ENCODE measurements around the gene POP7.

DNA sequence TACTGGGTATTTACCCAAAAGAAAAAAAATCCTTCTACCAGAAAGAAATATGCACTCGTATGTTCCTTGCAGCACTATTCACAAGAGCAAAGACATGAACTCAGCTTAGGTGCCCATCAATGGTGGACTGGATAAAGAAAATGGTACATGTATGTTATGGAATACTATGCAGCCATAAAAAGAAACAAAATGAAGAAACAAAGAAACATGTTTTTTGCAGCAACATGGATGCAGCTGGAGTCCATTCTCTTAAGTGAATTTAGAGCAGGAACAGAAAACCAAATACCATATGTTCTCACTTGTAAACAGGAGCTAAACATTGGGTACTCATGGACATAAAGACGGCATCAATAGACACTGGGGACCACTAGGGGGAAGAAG, 37.9 kb upstream of the POP7 start:
- TF ChIP-seq, protein P1, sequence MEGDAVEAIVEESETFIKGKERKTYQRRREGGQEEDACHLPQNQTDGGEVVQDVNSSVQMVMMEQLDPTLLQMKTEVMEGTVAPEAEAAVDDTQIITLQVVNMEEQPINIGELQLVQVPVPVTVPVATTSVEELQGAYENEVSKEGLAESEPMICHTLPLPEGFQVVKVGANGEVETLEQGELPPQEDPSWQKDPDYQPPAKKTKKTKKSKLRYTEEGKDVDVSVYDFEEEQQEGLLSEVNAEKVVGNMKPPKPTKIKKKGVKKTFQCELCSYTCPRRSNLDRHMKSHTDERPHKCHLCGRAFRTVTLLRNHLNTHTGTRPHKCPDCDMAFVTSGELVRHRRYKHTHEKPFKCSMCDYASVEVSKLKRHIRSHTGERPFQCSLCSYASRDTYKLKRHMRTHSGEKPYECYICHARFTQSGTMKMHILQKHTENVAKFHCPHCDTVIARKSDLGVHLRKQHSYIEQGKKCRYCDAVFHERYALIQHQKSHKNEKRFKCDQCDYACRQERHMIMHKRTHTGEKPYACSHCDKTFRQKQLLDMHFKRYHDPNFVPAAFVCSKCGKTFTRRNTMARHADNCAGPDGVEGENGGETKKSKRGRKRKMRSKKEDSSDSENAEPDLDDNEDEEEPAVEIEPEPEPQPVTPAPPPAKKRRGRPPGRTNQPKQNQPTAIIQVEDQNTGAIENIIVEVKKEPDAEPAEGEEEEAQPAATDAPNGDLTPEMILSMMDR (IDR thresholded peaks at IDR 0.05; ENCODE audit: poor library complexity, severe bottlenecking): no peak
- TF ChIP-seq POLR2AphosphoS5 (IDR thresholded peaks at IDR 0.05): no peak
- no peak for TF ChIP-seq EP300 (conservative IDR thresholded peaks at IDR 0.05; ENCODE audit: poor library complexity, severe bottlenecking)
- TF ChIP-seq EZH2 (IDR thresholded peaks at IDR 0.05; ENCODE audit: borderline replicate concordance, insufficient read depth, low read length, poor library complexity, severe bottlenecking): no peak
- no peak for TF ChIP-seq RAD21 (conservative IDR thresholded peaks at IDR 0.05)
- TF ChIP-seq SMC3 (conservative IDR thresholded peaks at IDR 0.05; ENCODE audit: poor library complexity): no peak
